Activated CD8-positive, alpha-beta T cell treated with anti-CD3 and anti-CD28 coated beads for 36 hours (primary cell): ENCODE data around the gene PPT2. TPM values are rescaled to one million over a fixed set of nuclear protein-coding genes. Genes with fewer than 3 reads are reported as not detected.
A peak's percentile ranks its signal among the peaks of the same experiment; 100 is the strongest.

Source experiments
- ATAC-seq: fragments of 200-7000 bp; cut with Tn5 transposase; one replicate; pipeline ENCODE4 v1.10.0; 2021; ENCODE audit warnings: mild to moderate bottlenecking, moderate library complexity
- CTCF ChIA-PET: fragments of 350-600 bp; sonication (Branson Sonifier 250); formaldehyde crosslinking; loops from one replicate; lab custom pipeline; 2021; ENCODE audit warnings: antibody characterized with exemption; lab: Charles Lee
- POLR2A ChIA-PET: fragments of 350-600 bp; sonication (Branson Sonifier 250); formaldehyde crosslinking; loops from one replicate; lab custom pipeline; 2021; ENCODE audit warnings: antibody characterized with exemption; lab: Charles Lee
- DNase-seq: peaks from one replicate; pipeline ENCODE4 v3.0.0-alpha.2; 2020
- H3K27ac Mint-ChIP-seq: one replicate; pipeline ENCODE4 v1.8.0; 2021; ENCODE audit warnings: mild to moderate bottlenecking, mixed read lengths
- H3K27me3 Mint-ChIP-seq: one replicate; pipeline ENCODE4 v1.8.0; 2021; ENCODE audit warnings: mixed read lengths
- H3K36me3 Mint-ChIP-seq: one replicate; pipeline ENCODE4 v1.8.0; 2021; ENCODE audit warnings: low read depth, mixed read lengths
- H3K4me1 Mint-ChIP-seq: one replicate; pipeline ENCODE4 v1.8.0; 2021; ENCODE audit warnings: low read depth, mixed read lengths
- H3K4me3 Mint-ChIP-seq: one replicate; pipeline ENCODE4 v1.8.0; 2021; ENCODE audit warnings: mild to moderate bottlenecking, moderate library complexity, mixed read lengths
- H3K9me3 Mint-ChIP-seq: one replicate; pipeline ENCODE4 v1.8.0; 2021; ENCODE audit warnings: mixed read lengths
- CTCF ChIP-seq: fragments of 200-600 bp; IDR thresholded peaks from one replicate; pipeline ENCODE4 v1.8.0; 2022; ENCODE audit warnings: antibody characterized with exemption, mild to moderate bottlenecking
- intact Hi-C: fragments of 100-400 bp; cut with micrococcal nuclease; formaldehyde crosslinking; loops from one replicate; pipeline ENCODE4 v1.10.0; 2022
- total RNA-seq, 2 experiments: library from RNA; stranded (reverse); gene quantifications; one replicate each; pipeline ENCODE4 v1.2.3, GENCODE V29; 2021

PPT2 gene
- total RNA-seq, 2 experiments from 2014 or later: 14.4 to 21.7 TPM

GRCh38 chr6:32175711-32176475 lies 22.0 kb downstream of the PPT2 start, which contains the start of gene AGPAT1:
Gene AGPAT1, minus strand, starts transcription at chr6:32176084. Its CDS starts 4,588 bp downstream, at chr6:32171496.
- Mint-ChIP-seq H3K27ac (peak within 1 kb of the TSS; percentile 96), H3K9me3 (no peaks in the 10 kb centered on the region), H3K36me3 (peaks cover 20% of the 10 kb centered on the region), H3K4me1 (peaks cover 61% of the 10 kb centered on the region), H3K27me3 (no peaks in the 10 kb centered on the region), H3K4me3 (peak within 1 kb of the TSS; percentile 94)
- intact Hi-C loops: no loop called here
- DNase-seq: peak; percentile 98
- CTCF ChIA-PET: interaction anchor here (0.8 to 1.0 kb wide), 3 partner anchors 20 to 57 kb away, joined by 3 read pairs; no protein-coding TSS in a partner anchor
- POLR2A ChIA-PET: interaction anchor here (1.2 to 6.5 kb wide), 3 partner anchors 14 to 84 kb away, joined by 4 to 72 read pairs (median 13); partner anchors contain the start of genes GPSM3 and PBX2
- ATAC-seq: peak; percentile 57
- no peak for TF ChIP-seq CTCF

- H3K9me3 Mint-ChIP-seq: no peaks in the 10 kb centered on the region
- ATAC-seq (no peak), DNase-seq (no peak)
- H3K27ac Mint-ChIP-seq: peak overlapping the region; percentile 96
- H3K27me3 Mint-ChIP-seq: no peaks in the 10 kb centered on the region
- POLR2A ChIA-PET: interaction anchor here (1.0 to 6.5 kb wide), 4 partner anchors 9 to 85 kb away, joined by 3 to 72 read pairs (median 8); partner anchors contain the start of genes GPSM3 and PBX2
- peaks cover 23% of the 10 kb centered on the region for H3K36me3 Mint-ChIP-seq
- intact Hi-C loops: no loop called here
- no peak for TF ChIP-seq CTCF
- H3K4me1 Mint-ChIP-seq: peaks cover 63% of the 10 kb centered on the region
- peak overlapping the region; percentile 94 for H3K4me3 Mint-ChIP-seq
- CTCF ChIA-PET: interaction anchor here (0.8 to 1.0 kb wide), 4 partner anchors 19 to 58 kb away, joined by 3 read pairs; no protein-coding TSS in a partner anchor
Observed at GRCh38 chr6:32176476-32177182, 22.7 kb downstream of the PPT2 start.

GRCh38 chr6:32177183-32177787 lies 23.3 kb downstream of the PPT2 start:
- intact Hi-C loops: no loop called here
- H3K27ac Mint-ChIP-seq: peak overlapping the region; percentile 96
- DNase-seq: peak; percentile 57
- no peaks in the 10 kb centered on the region for H3K9me3 Mint-ChIP-seq
- POLR2A ChIA-PET: interaction anchor here (1.0 to 6.5 kb wide), 5 partner anchors 10 to 669 kb away, joined by 3 to 72 read pairs (median 4); partner anchors contain the start of genes GPSM3 and PBX2
- H3K27me3 Mint-ChIP-seq: no peaks in the 10 kb centered on the region
- peak overlapping the region; percentile 94 for H3K4me3 Mint-ChIP-seq
- TF ChIP-seq CTCF: no peak
- no peak for ATAC-seq
- H3K36me3 Mint-ChIP-seq: peaks cover 27% of the 10 kb centered on the region
- CTCF ChIA-PET: interaction anchor here (0.8 to 1.0 kb wide), 2 partner anchors 18 to 23 kb away, joined by 3 read pairs; no protein-coding TSS in a partner anchor
- H3K4me1 Mint-ChIP-seq: peaks cover 66% of the 10 kb centered on the region

GRCh38 chr6:32177788-32178546 lies 24.0 kb downstream of the PPT2 start, which contains the start of gene RNF5:
Gene RNF5, plus strand, starts transcription at chr6:32178405. Its CDS starts 107 bp downstream, at chr6:32178512.
- no peaks in the 10 kb centered on the region for H3K27me3 Mint-ChIP-seq
- peaks cover 66% of the 10 kb centered on the region for H3K4me1 Mint-ChIP-seq
- H3K36me3 Mint-ChIP-seq: peaks cover 31% of the 10 kb centered on the region
- ChIA-PET CTCF (interaction anchor here (0.8 kb wide), 1 partner anchor 18 kb away, joined by 3 read pairs; no protein-coding TSS in a partner anchor), POLR2A (interaction anchor here (1.0 to 6.5 kb wide), 5 partner anchors 10 to 668 kb away, joined by 3 to 72 read pairs (median 5); partner anchors contain the start of genes ATF6B, GPSM3 and PBX2)
- peak within 1 kb of the TSS; percentile 94 for H3K4me3 Mint-ChIP-seq
- H3K27ac Mint-ChIP-seq: peak within 1 kb of the TSS; percentile 96
- peak; percentile 98 for DNase-seq
- H3K9me3 Mint-ChIP-seq: no peaks in the 10 kb centered on the region
- TF ChIP-seq CTCF: no peak
- intact Hi-C loops: loop anchor here (2.0 kb wide), 1 partner anchor 17 kb away; no protein-coding TSS in a partner anchor
- peak; percentile 88 for ATAC-seq
